RWPE2 (cell line): ENCODE measurements around the gene C1orf198.

Experiments
- ATAC-seq: fragments of 200-7000 bp; cut with Tn5 transposase; 3 replicates; pipeline ENCODE4 v1.9.1; 2021; ENCODE audit warnings: low read depth
- DNase-seq: peaks from one replicate; pipeline ENCODE4 v3.0.0-alpha.2; 2020; ENCODE audit warnings: low spot score
- H3K27ac ChIP-seq: fragments of 450-650 bp; 2 replicates; pipeline ENCODE4 v1.5.1; 2017; ENCODE audit warnings: mild to moderate bottlenecking; ENCODE audit not compliant: poor library complexity, severe bottlenecking
- H3K27me3 ChIP-seq: fragments of 250-450 bp; sonication (Bioruptor Pico); 2 replicates; pipeline ENCODE4 v1.5.1; 2021; ENCODE audit warnings: mild to moderate bottlenecking, moderate library complexity; ENCODE audit not compliant: insufficient read depth, poor library complexity, severe bottlenecking
- H3K36me3 ChIP-seq: fragments of 250-450 bp; sonication (Bioruptor Pico); 2 replicates; pipeline ENCODE4 v1.5.1; 2020; ENCODE audit warnings: low read depth, mild to moderate bottlenecking, moderate library complexity
- H3K4me1 ChIP-seq: fragments of 250-450 bp; sonication (Bioruptor Pico); 2 replicates; pipeline ENCODE4 v1.5.1; 2021; ENCODE audit warnings: mild to moderate bottlenecking, moderate library complexity; ENCODE audit not compliant: insufficient read depth, poor library complexity, severe bottlenecking
- H3K4me3 ChIP-seq: fragments of 250-450 bp; sonication (Bioruptor Pico); 2 replicates; pipeline ENCODE4 v1.5.1; 2021; ENCODE audit warnings: mild to moderate bottlenecking, moderate library complexity; ENCODE audit not compliant: severe bottlenecking
- H3K9me3 ChIP-seq: fragments of 250-450 bp; sonication (Bioruptor Pico); 2 replicates; pipeline ENCODE4 v1.5.1; 2021; ENCODE audit warnings: mild to moderate bottlenecking, moderate library complexity; ENCODE audit not compliant: severe bottlenecking
- CTCF ChIP-seq: fragments of 450-650 bp; IDR thresholded peaks from one replicate; pipeline ENCODE4 v1.5.1; 2017; ENCODE audit warnings: mild to moderate bottlenecking, moderate library complexity; ENCODE audit not compliant: poor library complexity, severe bottlenecking

C1orf198 gene

GRCh38 chr1:230791986-230792564, 76.2 kb downstream of the C1orf198 start:
- no peak for DNase-seq
- TF ChIP-seq CTCF: no peak
- no peaks in the 10 kb centered on the region for H3K9me3 ChIP-seq
- no peak overlapping the region for H3K4me3 ChIP-seq
- H3K27me3 ChIP-seq: no peaks in the 10 kb centered on the region
- H3K27ac ChIP-seq: no peak overlapping the region
- ATAC-seq: no peak
- H3K4me1 ChIP-seq: no peaks in the 10 kb centered on the region
- no peaks in the 10 kb centered on the region for H3K36me3 ChIP-seq

DNA sequence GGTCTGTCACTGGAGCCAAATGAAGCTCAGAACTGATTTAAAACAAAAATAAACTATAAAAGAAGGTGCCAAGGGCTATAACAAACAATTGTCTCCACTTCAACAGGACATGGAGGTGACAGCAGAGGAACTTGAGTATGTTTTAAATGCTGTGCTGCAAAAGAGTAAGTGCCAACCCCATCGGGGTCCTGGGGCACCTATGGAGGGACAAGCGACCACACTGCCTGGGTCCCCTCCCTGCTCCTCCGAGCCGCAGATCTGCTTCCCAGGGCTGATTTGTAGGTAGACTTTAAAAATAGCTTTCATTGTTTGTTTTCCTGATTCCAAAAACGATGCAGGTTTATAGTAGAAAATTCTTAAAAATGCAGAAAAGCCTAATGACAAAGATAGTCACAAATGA, 78.3 kb downstream of the C1orf198 start:
- no peaks in the 10 kb centered on the region for H3K4me1 ChIP-seq
- no peaks in the 10 kb centered on the region for H3K27me3 ChIP-seq
- H3K36me3 ChIP-seq: no peaks in the 10 kb centered on the region
- no peaks in the 10 kb centered on the region for H3K9me3 ChIP-seq
- no peak overlapping the region for H3K27ac ChIP-seq
- ATAC-seq: no peak
- DNase-seq: no peak
- no peak for TF ChIP-seq CTCF
- H3K4me3 ChIP-seq: no peak overlapping the region

DNA sequence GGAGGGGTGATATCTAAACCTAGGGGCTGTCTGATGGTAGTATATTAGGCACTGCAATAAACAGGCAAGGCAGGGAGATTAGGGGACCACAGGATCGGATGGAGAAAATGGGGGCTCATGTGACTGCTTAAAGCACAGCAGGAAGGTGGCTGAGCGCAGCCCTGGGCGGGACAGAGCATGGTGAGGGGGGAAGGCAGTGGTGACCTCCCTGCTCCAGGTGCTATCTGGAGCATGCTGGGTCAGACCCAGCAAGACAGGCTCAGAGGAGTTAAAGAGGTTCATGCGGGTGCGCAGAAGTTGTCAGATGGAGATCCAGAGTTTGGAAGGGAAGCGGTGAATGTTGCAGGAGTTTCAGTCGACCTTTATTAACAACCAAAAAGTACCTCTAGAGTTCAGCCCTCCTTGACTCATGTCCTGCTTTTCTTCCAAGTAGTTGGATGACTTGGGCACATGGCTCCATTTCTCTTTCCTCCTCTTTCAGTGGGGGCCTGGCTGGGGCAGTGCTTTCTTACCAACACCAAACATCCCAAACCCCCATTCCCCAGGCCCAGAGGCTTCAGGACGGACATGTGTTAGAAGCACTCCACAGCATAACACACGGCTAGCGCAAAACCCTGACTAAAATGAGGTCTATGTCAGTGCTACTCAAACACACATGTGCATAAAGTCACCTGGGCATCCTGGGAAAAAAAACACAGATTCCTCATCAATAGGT, 79.6 kb downstream of the C1orf198 start:
- no peak for TF ChIP-seq CTCF
- no peaks in the 10 kb centered on the region for H3K36me3 ChIP-seq
- no peaks in the 10 kb centered on the region for H3K4me1 ChIP-seq
- no peaks in the 10 kb centered on the region for H3K27me3 ChIP-seq
- ATAC-seq: no peak
- H3K9me3 ChIP-seq: no peaks in the 10 kb centered on the region
- no peak overlapping the region for H3K4me3 ChIP-seq
- no peak overlapping the region for H3K27ac ChIP-seq
- DNase-seq: no peak

DNA sequence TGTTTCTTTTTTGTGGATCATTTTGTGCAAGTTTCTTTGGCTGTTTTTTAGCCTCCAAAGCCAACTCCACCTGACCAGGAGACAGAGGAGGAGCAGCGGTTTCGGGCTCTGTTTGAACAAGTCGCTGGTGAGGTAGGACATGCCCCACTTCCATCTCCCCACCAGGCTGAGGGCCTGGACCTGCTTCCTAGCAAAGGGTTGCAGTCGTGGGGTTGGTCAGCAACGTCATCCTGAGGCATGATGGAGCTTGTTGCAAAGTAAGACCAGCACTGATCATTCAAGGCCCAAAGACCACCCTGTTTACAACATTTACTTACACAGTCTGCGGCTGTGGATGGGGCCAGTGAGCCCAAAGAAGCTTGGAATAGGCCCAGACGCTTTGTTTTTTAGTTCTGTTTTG, 80.8 kb downstream of the C1orf198 start:
- Histone ChIP-seq H3K36me3 (no peaks in the 10 kb centered on the region), H3K4me1 (no peaks in the 10 kb centered on the region), H3K27ac (no peak overlapping the region), H3K27me3 (no peaks in the 10 kb centered on the region), H3K4me3 (no peak overlapping the region), H3K9me3 (no peaks in the 10 kb centered on the region)
- TF ChIP-seq CTCF: no peak
- ATAC-seq: no peak
- no peak for DNase-seq
